Measurements from ENCODE around the gene DYRK1A.
"Not testable (repeated sequence)": the region's sequence is repeated elsewhere in the genome, so short reads cannot be mapped to it uniquely, and the experiment has no call there.

The DYRK1A gene

DNA sequence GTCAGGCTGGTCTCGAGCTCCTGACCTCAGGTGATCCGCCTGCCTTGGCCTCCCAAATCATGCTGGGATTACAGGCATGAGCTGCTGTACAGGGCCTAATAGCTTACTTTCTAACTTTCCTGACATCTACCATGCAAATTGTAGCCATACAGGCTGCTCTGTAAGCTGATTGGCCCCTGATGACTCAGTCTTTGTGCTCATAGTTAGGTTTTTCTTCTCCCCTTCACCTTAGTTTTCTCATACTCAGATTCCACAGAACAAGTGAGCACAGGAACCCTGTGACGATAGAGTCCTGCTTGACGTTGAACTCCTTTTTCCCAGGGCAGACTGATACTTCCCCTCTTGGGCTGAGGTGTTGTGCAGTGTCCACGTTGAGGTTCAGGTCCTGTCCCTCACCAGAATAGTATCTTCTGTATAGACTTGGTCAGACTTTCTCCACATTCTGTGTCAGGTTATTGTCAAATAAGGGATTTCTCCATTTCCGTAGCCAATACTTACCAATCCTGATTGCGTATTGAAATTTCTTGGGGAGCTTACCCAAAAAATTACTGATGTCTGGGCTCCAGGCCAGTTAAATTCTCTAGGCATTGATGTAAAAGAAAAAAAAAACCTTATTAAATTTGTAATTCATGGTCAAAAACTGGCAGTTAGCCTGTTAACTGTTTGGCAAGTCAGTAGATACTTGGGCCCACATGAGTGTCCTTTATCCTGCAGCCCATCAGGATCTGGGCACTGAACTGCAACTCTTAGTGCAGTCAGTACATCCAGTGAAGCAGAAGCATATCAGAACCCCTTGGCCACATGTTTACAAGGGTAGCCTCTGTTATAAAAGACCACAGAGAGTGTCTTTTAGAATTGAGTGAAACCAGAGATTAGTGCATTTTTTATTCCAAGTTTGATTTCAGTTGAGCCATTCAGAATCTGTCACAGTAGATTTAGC lies 118.2 kb downstream of the DYRK1A start:
- DNase-seq (ENCODE audit: low spot score), result no peak

GRCh38 chr21:37489553-37489952 lies 123.0 kb downstream of the DYRK1A start:
- no peak for DNase-seq (ENCODE audit: low spot score)

DNA sequence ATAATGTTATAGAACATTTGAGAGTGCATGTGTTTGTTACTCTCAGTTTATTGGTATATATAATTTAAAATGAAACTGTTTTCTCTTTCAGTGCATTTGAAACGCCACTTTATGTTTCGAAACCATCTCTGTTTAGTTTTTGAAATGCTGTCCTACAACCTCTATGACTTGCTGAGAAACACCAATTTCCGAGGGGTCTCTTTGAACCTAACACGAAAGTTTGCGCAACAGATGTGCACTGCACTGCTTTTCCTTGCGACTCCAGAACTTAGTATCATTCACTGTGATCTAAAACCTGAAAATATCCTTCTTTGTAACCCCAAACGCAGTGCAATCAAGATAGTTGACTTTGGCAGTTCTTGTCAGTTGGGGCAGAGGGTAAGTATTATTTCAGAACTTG lies 123.5 kb downstream of the DYRK1A start:
- DNase-seq (ENCODE audit: low spot score), result no peak

DNA sequence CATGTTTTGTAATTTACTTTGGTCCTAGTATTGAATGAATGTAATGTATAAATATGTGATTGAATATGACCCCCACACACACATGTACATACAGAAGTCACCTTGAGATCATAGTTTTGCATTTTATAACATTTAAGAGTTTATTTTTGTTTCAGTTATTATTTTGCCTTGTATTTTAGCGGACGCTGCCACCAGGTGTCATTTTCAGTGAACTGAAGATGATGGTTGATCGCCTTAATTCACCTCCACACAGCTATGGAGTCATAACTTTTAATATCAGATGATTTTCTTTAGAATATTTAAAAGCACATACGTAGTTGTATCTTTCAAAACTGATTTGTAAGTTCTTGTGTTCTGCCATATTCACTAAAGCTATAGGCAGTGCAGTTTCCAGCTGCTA lies 130.4 kb downstream of the DYRK1A start:
- no peak for DNase-seq (ENCODE audit: low spot score)

- DNase-seq (ENCODE audit: low spot score), result no peak
Observed at GRCh38 chr21:37498664-37499063, 132.1 kb downstream of the DYRK1A start.

- no peak for DNase-seq (ENCODE audit: low spot score)
Observed at GRCh38 chr21:37502947-37503346, 136.4 kb downstream of the DYRK1A start.

DNA sequence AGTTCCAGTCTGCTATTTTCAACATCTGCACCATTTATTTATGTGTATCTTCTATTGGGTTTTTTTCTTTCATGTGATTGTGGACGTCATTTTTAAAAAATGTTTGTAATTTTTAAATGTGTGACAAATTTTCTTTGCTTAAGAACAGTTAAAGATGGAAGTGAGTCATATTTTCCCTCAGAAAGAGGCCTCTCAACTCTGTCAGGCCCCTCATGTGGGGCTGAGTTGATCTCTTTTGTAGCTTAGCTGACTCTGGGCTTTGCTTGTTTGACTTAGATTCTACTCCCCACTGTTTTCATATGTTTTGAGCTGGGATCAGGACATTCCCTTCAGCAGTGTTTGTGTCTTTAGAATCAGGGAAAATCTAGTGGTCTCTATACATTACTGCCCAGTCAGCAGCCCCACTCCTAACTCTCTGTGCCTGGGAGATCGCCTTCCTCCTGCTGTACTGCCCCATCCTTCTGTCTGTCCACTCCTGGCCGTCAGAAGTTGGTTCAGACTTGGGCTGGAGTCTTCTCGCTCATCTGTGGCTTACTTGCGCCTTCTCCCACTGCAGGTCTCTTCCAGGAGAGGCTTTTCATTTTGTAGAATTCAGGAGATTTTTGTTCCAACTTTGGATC lies 137.4 kb downstream of the DYRK1A start:
- DNase-seq (ENCODE audit: low spot score), result no peak

GRCh38 chr21:37505963-37506362 lies 139.4 kb downstream of the DYRK1A start:
- DNase-seq (ENCODE audit: low spot score), result no peak

GRCh38 chr21:37507716-37508115 lies 141.1 kb downstream of the DYRK1A start:
- no peak for DNase-seq (ENCODE audit: low spot score)

GRCh38 chr21:37508341-37508740 lies 141.8 kb downstream of the DYRK1A start:
- DNase-seq (ENCODE audit: low spot score), result no peak

- DNase-seq (ENCODE audit: low spot score), result no peak
Observed at GRCh38 chr21:37509802-37510393, 143.3 kb downstream of the DYRK1A start.

GRCh38 chr21:37511848-37512247 lies 145.3 kb downstream of the DYRK1A start:
- DNase-seq (ENCODE audit: low spot score), result no peak

- DNase-seq (ENCODE audit: low spot score), result no peak
Observed at GRCh38 chr21:37513383-37513782, 146.8 kb downstream of the DYRK1A start.

- DNase-seq (ENCODE audit: low spot score), result no peak
Observed at GRCh38 chr21:37514038-37514667, 147.6 kb downstream of the DYRK1A start.

DNA sequence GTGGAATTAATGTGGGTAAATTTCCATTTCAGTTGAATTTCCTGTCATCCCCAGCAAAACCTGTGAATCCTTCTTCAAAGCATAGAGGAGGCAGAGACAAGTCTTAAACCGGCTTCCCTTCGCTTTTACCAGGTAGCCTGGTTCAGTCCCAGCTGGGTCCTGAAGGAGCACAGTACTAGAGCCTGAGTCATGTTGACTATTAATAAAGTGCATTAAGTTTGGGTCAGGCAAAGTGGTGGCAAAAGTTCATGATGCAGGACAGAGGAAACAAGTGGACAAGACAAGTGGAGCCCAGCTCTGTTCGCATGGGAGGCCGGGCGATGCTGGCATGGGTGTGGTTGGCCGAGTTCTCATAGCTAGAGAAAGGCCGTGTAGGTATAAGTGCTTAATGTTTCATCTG lies 150.4 kb downstream of the DYRK1A start:
- DNase-seq (ENCODE audit: low spot score), result no peak

GRCh38 chr21:37520801-37521200 lies 154.2 kb downstream of the DYRK1A start:
- no peak for DNase-seq (ENCODE audit: low spot score)

- DNase-seq (ENCODE audit: low spot score), result no peak
Observed at GRCh38 chr21:37521658-37522057, 155.1 kb downstream of the DYRK1A start.

GRCh38 chr21:37522641-37523295 lies 156.2 kb downstream of the DYRK1A start:
- DNase-seq (ENCODE audit: low spot score), result no peak

DNA sequence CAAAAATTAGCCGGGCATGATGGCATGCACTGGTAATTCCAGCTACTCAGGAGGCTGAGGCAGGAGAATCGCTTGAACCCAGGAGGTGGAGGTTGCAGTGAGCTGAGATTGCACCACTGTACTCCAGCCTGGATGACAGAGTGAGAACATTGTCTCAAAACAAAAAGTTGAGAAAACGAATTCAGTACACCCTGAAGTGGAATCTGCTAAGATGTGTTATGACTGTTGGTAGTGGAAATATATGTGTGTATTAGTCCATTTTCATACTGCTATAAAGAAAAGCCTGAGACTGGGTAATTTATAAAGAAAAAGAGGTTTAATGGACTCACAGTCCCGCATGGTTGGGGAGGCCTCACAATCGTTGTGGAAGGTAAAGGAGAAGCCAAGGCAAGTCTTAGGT lies 158.4 kb downstream of the DYRK1A start:
- DNase-seq (ENCODE audit: low spot score), result not testable (repeated sequence)

GRCh38 chr21:37525810-37526209 lies 159.2 kb downstream of the DYRK1A start:
- no peak for DNase-seq (ENCODE audit: low spot score)

- DNase-seq (ENCODE audit: low spot score), result no peak
Observed at GRCh38 chr21:37527103-37527502, 160.5 kb downstream of the DYRK1A start.

DNA sequence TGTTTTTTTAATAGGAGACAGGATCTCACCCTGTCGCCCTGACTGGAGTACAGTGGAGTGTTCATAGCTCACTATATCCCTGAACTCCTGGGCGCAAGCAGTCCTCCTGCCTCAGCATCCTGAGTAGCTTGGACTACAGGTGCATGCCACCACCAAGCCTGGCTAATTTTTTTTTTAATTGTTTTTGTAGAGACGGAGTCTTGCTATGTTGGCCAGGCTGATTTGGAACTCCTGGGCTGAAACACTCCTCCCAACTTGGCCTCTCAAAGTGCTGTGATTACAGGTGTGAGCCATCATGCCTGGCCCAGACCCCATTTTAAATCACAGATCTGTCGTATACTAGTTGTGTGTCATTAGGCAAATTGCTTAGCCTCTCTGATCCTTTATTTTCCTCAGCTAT lies 161.1 kb downstream of the DYRK1A start:
- no peak for DNase-seq (ENCODE audit: low spot score)

All from CD4-positive, alpha-beta T cell treated with Interleukin-6 at 100 ng/mL for 8 hours (primary cell).